OCI-LY3 (cell line): ENCODE data around the gene PLA2G6.

ENCODE experiments used
- EZH2phosphoT487 ChIP-seq: fragments of 200-600 bp; shearing (Covaris generic); IDR thresholded peaks from 2 replicates; pipeline ENCODE4 v1.6.1; 2018; ENCODE audit warnings: antibody characterized with exemption, mixed run types, low read depth
- TF ChIP-seq, protein P1 (sequence below): fragments of 200-600, 300-600 bp; sonication (generic); IDR thresholded peaks from 2 replicates; pipeline ENCODE4 v1.5.1; 2014; ENCODE audit warnings: antibody characterized with exemption, low read length, low read depth

DNA sequence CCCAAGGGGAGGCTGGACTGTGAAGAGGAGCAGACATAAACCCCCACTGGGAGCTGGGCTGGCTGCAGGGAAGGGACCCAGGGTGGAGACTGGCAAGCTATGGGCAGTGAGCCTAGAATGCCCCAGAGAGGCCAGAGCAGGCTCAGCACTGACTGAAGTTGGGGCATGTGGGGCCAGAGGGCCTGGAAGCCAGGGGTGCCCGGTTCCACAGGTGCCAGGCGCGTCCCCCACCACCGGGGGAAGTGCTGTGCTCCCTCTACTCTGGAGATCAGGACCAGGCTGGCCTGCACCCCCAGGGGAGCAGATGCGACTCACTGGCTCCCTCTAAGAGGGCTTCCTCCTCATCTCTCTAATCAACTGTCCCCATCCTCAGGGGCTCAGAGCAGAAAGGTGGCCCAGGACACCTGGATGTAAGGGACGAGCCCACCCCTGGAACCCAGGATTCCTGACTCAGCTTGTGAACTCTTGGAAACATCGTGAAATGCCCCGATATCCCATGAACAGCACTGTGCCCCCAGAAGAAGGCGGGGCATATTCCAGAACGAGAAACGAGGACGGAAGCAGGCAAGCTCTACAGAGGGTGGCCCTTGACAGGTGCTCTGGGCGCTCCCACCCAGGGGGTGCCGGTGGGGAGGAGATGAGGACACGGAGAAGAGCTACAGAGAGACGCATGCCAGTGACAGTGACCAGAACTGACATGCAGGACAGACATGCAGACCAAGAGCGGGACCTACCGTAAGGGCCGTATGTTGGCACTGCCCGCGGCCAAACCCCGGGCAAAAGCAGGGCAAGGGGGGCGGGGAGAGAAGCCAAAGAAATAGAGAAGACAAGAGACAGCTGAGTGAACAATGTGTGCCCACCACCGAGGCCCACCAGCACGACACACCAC lies 40.5 kb upstream of the PLA2G6 start:
- TF ChIP-seq, protein P1, sequence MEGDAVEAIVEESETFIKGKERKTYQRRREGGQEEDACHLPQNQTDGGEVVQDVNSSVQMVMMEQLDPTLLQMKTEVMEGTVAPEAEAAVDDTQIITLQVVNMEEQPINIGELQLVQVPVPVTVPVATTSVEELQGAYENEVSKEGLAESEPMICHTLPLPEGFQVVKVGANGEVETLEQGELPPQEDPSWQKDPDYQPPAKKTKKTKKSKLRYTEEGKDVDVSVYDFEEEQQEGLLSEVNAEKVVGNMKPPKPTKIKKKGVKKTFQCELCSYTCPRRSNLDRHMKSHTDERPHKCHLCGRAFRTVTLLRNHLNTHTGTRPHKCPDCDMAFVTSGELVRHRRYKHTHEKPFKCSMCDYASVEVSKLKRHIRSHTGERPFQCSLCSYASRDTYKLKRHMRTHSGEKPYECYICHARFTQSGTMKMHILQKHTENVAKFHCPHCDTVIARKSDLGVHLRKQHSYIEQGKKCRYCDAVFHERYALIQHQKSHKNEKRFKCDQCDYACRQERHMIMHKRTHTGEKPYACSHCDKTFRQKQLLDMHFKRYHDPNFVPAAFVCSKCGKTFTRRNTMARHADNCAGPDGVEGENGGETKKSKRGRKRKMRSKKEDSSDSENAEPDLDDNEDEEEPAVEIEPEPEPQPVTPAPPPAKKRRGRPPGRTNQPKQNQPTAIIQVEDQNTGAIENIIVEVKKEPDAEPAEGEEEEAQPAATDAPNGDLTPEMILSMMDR = no peak
- TF ChIP-seq EZH2phosphoT487 = no peak
